K562 (cell line): ENCODE data around the gene ADAM10. TPM values are rescaled to one million over a fixed set of nuclear protein-coding genes. Genes with fewer than 3 reads are reported as not detected.
"Not testable (repeated sequence)": the region's sequence is repeated elsewhere in the genome, so short reads cannot be mapped to it uniquely, and the experiment has no call there.

Source experiments
- ATAC-seq: fragments of 200-7000 bp; cut with Tn5 transposase; 3 replicates; pipeline ENCODE4 v1.9.1; 2020; ENCODE audit warnings: moderate library complexity
- BruUV-seq: library from RNA; stranded (reverse); fragments of 400-500 nt; replicated peaks from 2 replicates; lab custom pipeline; 2021; lab: Mats Ljungman, UMichigan
- CTCF ChIA-PET: fragments of 300-600 bp; formaldehyde crosslinking; extraction: SDS; loops from one replicate; lab custom pipeline; 2021; ENCODE audit warnings: low intra/inter-chr PET ratio; lab: Yijun Ruan, JAX
- POLR2A ChIA-PET: fragments of 300-600, 350-650 bp; sonication (Branson Sonifier 250); formaldehyde crosslinking; extraction: SDS; loops from one replicate; lab custom pipeline; 2021; ENCODE audit warnings: antibody characterized with exemption, inconsistent platforms; lab: Yijun Ruan, JAX
- DNase-seq, 4 experiments: peaks; one replicate each; pipeline versions ENCODE4 v3.0.0 to v3.0.0-alpha.2; 2011 to 2018; ENCODE audit warnings: low spot score in 3 of 4, mixed read lengths in 3 of 4; ENCODE audit errors: extremely low read depth in 1 of 4
- FAIRE-seq: peaks from 2 replicates; lab custom pipeline; 2011; peaks lifted over from hg19 to GRCh38; lab: Jason Lieb, UNC
- H2AFZ ChIP-seq: 2 replicates; pipeline ENCODE4 v1.6.0; 2011; ENCODE audit warnings: low read depth, low read length, control low read depth, inconsistent platforms
- H3K27ac ChIP-seq: fragments of 200-600 bp; 3 replicates; pipeline ENCODE4 v1.8.0; 2011; ENCODE audit warnings: low read depth, mild to moderate bottlenecking, control low read depth, inconsistent platforms, low read length, moderate library complexity, mixed read lengths; ENCODE audit errors: extremely low read depth
- H3K27me3 ChIP-seq, 2 experiments: fragments of 300-600 bp in 1 of 2; 2 replicates in 1 of 2; 3 replicates in 1 of 2; pipeline versions ENCODE4 v1.6.0 to v1.8.0; 2011; ENCODE audit warnings: inconsistent platforms in 2 of 2, low read length in 2 of 2, mild to moderate bottlenecking in 1 of 2, mixed read lengths in 1 of 2, moderate library complexity in 1 of 2; ENCODE audit not compliant: control insufficient read depth in 2 of 2, insufficient read depth in 2 of 2
- H3K36me3 ChIP-seq: fragments of 300-600 bp; 3 replicates; pipeline ENCODE4 v1.8.0; 2011; ENCODE audit warnings: mild to moderate bottlenecking, low read length, inconsistent platforms; ENCODE audit not compliant: control insufficient read depth, insufficient read depth
- H3K4me1 ChIP-seq, 2 experiments: fragments of 200-600 bp in 1 of 2; replicated peaks in 1 of 2; 2 replicates in 1 of 2; 3 replicates in 1 of 2; pipeline versions ENCODE4 v1.5.1 to v1.8.0; 2011; ENCODE audit warnings: inconsistent platforms in 2 of 2, low read length in 2 of 2, mild to moderate bottlenecking in 1 of 2, mixed read lengths in 1 of 2, moderate library complexity in 1 of 2; ENCODE audit not compliant: control insufficient read depth in 2 of 2, insufficient read depth in 2 of 2
- H3K4me2 ChIP-seq: 2 replicates; pipeline ENCODE4 v1.6.1; 2011; ENCODE audit warnings: low read length, control low read depth, inconsistent platforms, mixed read lengths; ENCODE audit not compliant: insufficient read depth
- H3K4me3 ChIP-seq: fragments of 200-600 bp; sonication (generic), shearing (Covaris generic); 2 replicates; pipeline ENCODE4 v1.5.1; 2016; ENCODE audit warnings: control low read depth, inconsistent platforms
- H3K79me2 ChIP-seq: fragments of 200-600 bp; 3 replicates; pipeline ENCODE4 v1.8.0; 2011; ENCODE audit warnings: low read length, inconsistent platforms; ENCODE audit not compliant: control insufficient read depth, insufficient read depth
- H3K9ac ChIP-seq, 2 experiments: 2 replicates each; pipeline versions ENCODE4 v1.6.0 to v1.6.1; 2011; ENCODE audit warnings: low read depth in 2 of 2, low read length in 2 of 2, control low read depth in 1 of 2, inconsistent platforms in 1 of 2, mild to moderate bottlenecking in 1 of 2, mixed read lengths in 1 of 2; ENCODE audit not compliant: insufficient read depth in 1 of 2
- H3K9me1 ChIP-seq: one replicate; pipeline ENCODE4 v1.6.0; 2011; ENCODE audit warnings: inconsistent platforms, mild to moderate bottlenecking, low read length, moderate library complexity; ENCODE audit not compliant: control insufficient read depth, insufficient read depth
- H3K9me3 ChIP-seq: replicated peaks from 2 replicates; pipeline ENCODE4 v1.5.1; 2011; ENCODE audit warnings: low read depth, low read length, inconsistent platforms; ENCODE audit not compliant: control insufficient read depth, insufficient read depth
- H4K20me1 ChIP-seq: replicated peaks from 2 replicates; pipeline ENCODE4 v1.6.1; 2011; ENCODE audit warnings: low read length, inconsistent platforms, mixed read lengths; ENCODE audit not compliant: control insufficient read depth, insufficient read depth
- NFE2L1 ChIP-seq: fragments of 450-650 bp; IDR thresholded peaks from 2 replicates; pipeline ENCODE4 v1.6.1; 2016; ENCODE audit warnings: missing genetic modification characterization, low read depth, mild to moderate bottlenecking, missing compliant biosample characterization, moderate library complexity, borderline replicate concordance
- ZNF121 ChIP-seq: sonication (generic); formaldehyde crosslinking; conservative IDR thresholded peaks from 2 replicates; pipeline ENCODE4 v1.8.0; 2022; ENCODE audit warnings: missing genetic modification reagents
- ZNF507 ChIP-seq: conservative IDR thresholded peaks from 2 replicates; pipeline ENCODE4 v1.6.1; 2017; ENCODE audit warnings: missing genetic modification characterization, missing compliant biosample characterization
- WGBS: fragments of 100-300 bp; shearing (Covaris generic); methylation state at CpG from one replicate; pipeline ENCODE4 v1.1.6; 2016; ENCODE audit warnings: low coverage, mixed read lengths; ENCODE audit not compliant: insufficient coverage; ENCODE audit errors: missing lambda C conversion rate; 5-methylcytosine and 5-hydroxymethylcytosine counted together
- in situ Hi-C: fragments of 300-500 bp; cut with MboI; formaldehyde crosslinking; loops from 4 replicates; pipeline ENCODE4 v1.15.0; 2018; ENCODE audit warnings: inconsistent platforms, mixed read lengths
- intact Hi-C: fragments of 100-400 bp; cut with micrococcal nuclease; formaldehyde crosslinking; loops from 2 replicates; pipeline ENCODE4 v1.14.2; 2022
- polyA plus RNA-seq, 8 experiments: library from polyadenylated mRNA; depleted of rRNA in 4 of 8; stranded (reverse) in 5 of 8; unstranded in 3 of 8; fragments of >200 nt; fragmentation: Nextera tagmentation in 2 of 8; fragmentation: Illumina TruSeq in 1 of 8; extraction: Ambion mirVana in 2 of 8; extraction: Trizol in 1 of 8; gene quantifications; 2 replicates each; pipeline versions ENCODE4 v1.2.1 to v1.2.3, GENCODE V29; 2011 to 2014; ENCODE audit warnings: inconsistent platforms in 1 of 8, missing spikeins in 1 of 8
- total RNA-seq, 7 experiments: library from RNA; depleted of rRNA in 6 of 7; stranded (reverse); fragments of >200 nt in 6 of 7; fragmentation: Illumina TruSeq in 2 of 7; extraction: Trizol in 2 of 7; gene quantifications; 2 replicates each; pipeline versions ENCODE4 v1.2.1 to v1.2.3, GENCODE V29; 2011 to 2021; ENCODE audit warnings: low replicate concordance in 1 of 7

ADAM10 gene
- total and polyA plus RNA-seq, 9 of the 15 experiments (the other 6 are each of a cell fraction or from before 2014, with no cell fraction given) = 11.9 to 152 (median 57.3) TPM

- H3K4me3 ChIP-seq, H3K4me1 ChIP-seq, H3K36me3 ChIP-seq, H3K27ac ChIP-seq, FAIRE-seq, H3K9me3 ChIP-seq, H4K20me1 ChIP-seq, CTCF ChIA-PET, H3K9me1 ChIP-seq, H3K27me3 ChIP-seq, intact Hi-C loops, in situ Hi-C loops, H3K4me2 ChIP-seq, DNase-seq, H3K9ac ChIP-seq, BruUV-seq, H2AFZ ChIP-seq, ATAC-seq: not testable (repeated sequence)
- H3K79me2 ChIP-seq = peaks cover 30% of the 10 kb centered on the region
- WGBS = 82% methylated on average over 6 of the region's 7 CpGs
- POLR2A ChIA-PET = interaction anchor here (0.6 to 1.9 kb wide), 3 partner anchors 12 to 466 kb away, joined by 3 to 6 read pairs (median 4); partner anchors contain the start of gene ADAM10
Measured at GRCh38 chr15:58768601-58769004, 19.1 kb upstream of the ADAM10 start.

GRCh38 chr15:58766290-58766689 is 16.8 kb upstream of the ADAM10 start:
- TF ChIP-seq NFE2L1 (tag) = no peak
- TF ChIP-seq ZNF507 = no peak
- 0 out of 2 replicates have a peak, but pooled peaks have one; percentile 6 for TF ChIP-seq ZNF121
- H3K27ac ChIP-seq = no peak overlapping the region
- WGBS = 63% methylated on average over 5 of the region's 5 CpGs
- no peaks in the 10 kb centered on the region for H4K20me1 ChIP-seq
- H3K4me2 ChIP-seq = no peak overlapping the region
- no peak for ATAC-seq
- no peak overlapping the region for H3K9ac ChIP-seq
- no peak overlapping the region for H2AFZ ChIP-seq
- H3K9me1 ChIP-seq = no peaks in the 10 kb centered on the region
- H3K27me3 ChIP-seq = no peaks in the 10 kb centered on the region
- H3K79me2 ChIP-seq = peaks cover 7% of the 10 kb centered on the region; the same call in 2 of the 3 replicates
- no peaks in the 10 kb centered on the region for H3K36me3 ChIP-seq
- H3K9me3 ChIP-seq = peaks cover 7% of the 10 kb centered on the region
- ChIA-PET CTCF (no interaction called here), POLR2A (no interaction called here)
- H3K4me1 ChIP-seq = peaks cover 0 to 2% of the 10 kb centered on the region in 2 experiments; a peak in 3 of 5 replicates
- in situ Hi-C loops (no loop called here), intact Hi-C loops (no loop called here)
- no peak for DNase-seq
- FAIRE-seq = no peak
- H3K4me3 ChIP-seq = no peak overlapping the region
- no TSS peak for BruUV-seq
